Activated T-cell treated with anti-CD3 and anti-CD28 coated beads, Interleukin-2, amount 50 U/mL, for 24 hours (primary cell): ENCODE data around the gene SKIL.

ENCODE experiments used
- DNase-seq: peaks from one replicate; pipeline ENCODE4 v3.0.0-alpha.2; 2020
- H3K27ac Mint-ChIP-seq: 2 replicates; pipeline ENCODE4 v1.8.0; 2020; ENCODE audit warnings: mild to moderate bottlenecking, mixed read lengths
- H3K27me3 Mint-ChIP-seq: 2 replicates; pipeline ENCODE4 v1.8.0; 2020; ENCODE audit warnings: mixed read lengths
- H3K36me3 Mint-ChIP-seq: 2 replicates; pipeline ENCODE4 v1.8.0; 2020; ENCODE audit warnings: low read depth, mixed read lengths
- H3K4me1 Mint-ChIP-seq: 2 replicates; pipeline ENCODE4 v1.8.0; 2020; ENCODE audit warnings: low read depth, mixed read lengths
- H3K4me3 Mint-ChIP-seq: 2 replicates; pipeline ENCODE4 v1.8.0; 2020; ENCODE audit warnings: mild to moderate bottlenecking, moderate library complexity, mixed read lengths
- H3K9me3 Mint-ChIP-seq: 2 replicates; pipeline ENCODE4 v1.8.0; 2020; ENCODE audit warnings: mixed read lengths

The SKIL gene

DNA sequence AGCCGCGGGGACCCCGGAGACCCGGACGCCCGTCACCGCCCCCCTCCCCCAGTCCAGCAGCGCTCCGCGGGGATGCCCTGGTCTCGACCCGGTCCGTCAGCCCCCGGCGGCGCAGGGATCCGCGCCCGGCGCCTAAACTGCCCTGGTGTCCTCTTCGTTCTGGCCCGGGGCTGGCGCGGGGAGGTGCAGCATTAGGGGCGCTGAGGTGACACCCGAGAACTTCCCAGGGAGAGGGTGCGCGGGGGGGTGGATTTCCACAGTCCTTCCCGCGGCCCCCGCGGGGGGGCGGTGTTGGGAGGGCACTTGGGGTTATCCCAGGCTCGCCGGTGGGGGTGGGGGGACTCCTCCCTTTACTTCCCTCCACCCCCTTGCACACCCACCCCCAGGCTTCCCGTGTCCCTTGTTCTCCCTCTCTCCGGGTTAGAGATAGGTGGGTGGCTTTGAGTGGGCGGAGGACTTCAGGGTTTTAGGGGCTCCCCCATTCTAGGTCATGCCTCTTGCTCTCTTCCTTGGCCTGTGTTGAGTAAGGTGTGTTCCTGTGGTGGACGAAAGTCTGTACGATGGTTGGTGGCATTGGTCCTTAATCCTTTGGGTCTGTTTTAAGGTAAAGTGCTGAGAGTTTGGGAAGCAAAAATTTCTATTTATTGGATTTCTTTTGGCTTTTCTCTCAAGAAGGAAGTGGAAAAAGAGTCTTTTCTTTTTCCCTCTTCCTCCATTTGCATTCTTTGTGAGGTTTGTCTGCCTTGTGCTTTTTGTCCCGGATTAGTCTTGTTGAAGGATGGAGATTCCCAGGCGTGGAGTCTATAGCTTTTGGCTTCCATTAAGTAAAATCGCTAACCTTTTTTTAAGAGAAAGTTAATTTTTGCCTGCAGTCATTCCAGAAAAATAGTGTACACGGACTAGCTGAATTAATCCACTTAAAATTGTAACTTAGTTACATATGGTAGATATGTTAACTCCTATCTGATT, 811 bp downstream of the SKIL start:
- H3K4me3 Mint-ChIP-seq = peak overlapping the region; percentile 88
- peak; percentile 82 for DNase-seq
- peaks cover 39% of the 10 kb centered on the region for H3K36me3 Mint-ChIP-seq
- no peaks in the 10 kb centered on the region for H3K9me3 Mint-ChIP-seq
- H3K27me3 Mint-ChIP-seq = no peaks in the 10 kb centered on the region
- H3K4me1 Mint-ChIP-seq = peaks cover 45% of the 10 kb centered on the region
- peak overlapping the region; percentile 94 for H3K27ac Mint-ChIP-seq

DNA sequence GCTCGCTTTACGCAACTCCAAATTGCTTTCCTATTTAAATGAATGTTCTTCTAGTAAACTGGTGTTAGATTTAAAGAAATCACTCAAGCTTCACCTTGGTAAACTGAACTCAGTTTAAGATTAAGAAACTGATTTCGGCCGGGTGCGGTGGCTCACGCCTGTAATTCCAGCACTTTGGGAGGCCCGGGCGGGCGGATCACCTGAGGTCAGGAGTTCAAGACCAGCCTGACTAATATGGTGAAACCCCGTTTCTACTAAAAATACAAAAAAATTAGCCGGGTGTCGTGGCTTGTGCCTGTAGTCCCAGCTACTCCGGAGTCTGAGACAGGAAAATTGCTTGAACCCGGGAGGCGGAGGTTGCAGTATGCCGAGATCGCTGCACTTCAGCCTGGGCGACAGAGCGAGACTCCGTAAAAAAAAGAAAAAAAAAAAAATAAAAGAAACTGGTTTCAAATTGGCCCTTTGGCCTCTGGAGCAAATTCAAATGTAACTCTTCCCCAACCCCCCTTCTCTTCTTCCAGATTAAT, 1.7 kb downstream of the SKIL start:
- Mint-ChIP-seq H3K4me1 (peaks cover 48% of the 10 kb centered on the region), H3K36me3 (peaks cover 49% of the 10 kb centered on the region), H3K27me3 (no peaks in the 10 kb centered on the region), H3K27ac (peak overlapping the region; percentile 94), H3K9me3 (no peaks in the 10 kb centered on the region), H3K4me3 (peak overlapping the region; percentile 88)
- DNase-seq = no peak

DNA sequence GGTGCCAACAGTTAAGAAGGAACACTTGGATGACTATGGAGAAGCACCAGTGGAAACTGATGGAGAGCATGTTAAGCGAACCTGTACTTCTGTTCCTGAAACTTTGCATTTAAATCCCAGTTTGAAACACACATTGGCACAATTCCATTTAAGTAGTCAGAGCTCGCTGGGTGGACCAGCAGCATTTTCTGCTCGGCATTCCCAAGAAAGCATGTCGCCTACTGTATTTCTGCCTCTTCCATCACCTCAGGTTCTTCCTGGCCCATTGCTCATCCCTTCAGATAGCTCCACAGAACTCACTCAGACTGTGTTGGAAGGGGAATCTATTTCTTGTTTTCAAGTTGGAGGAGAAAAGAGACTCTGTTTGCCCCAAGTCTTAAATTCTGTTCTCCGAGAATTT, 3.0 kb downstream of the SKIL start:
- H3K27me3 Mint-ChIP-seq = no peaks in the 10 kb centered on the region
- H3K27ac Mint-ChIP-seq = no peak overlapping the region
- H3K9me3 Mint-ChIP-seq = no peaks in the 10 kb centered on the region
- peaks cover 56% of the 10 kb centered on the region for H3K4me1 Mint-ChIP-seq
- H3K4me3 Mint-ChIP-seq = no peak overlapping the region
- no peak for DNase-seq
- H3K36me3 Mint-ChIP-seq = peaks cover 58% of the 10 kb centered on the region

DNA sequence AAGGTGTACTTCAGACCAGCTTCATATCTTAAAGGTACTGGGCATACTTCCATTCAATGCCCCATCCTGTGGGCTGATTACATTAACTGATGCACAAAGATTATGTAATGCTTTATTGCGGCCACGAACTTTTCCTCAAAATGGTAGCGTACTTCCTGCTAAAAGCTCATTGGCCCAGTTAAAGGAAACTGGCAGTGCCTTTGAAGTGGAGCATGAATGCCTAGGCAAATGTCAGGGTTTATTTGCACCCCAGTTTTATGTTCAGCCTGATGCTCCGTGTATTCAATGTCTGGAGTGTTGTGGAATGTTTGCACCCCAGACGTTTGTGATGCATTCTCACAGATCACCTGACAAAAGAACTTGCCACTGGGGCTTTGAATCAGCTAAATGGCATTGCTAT, 3.4 kb downstream of the SKIL start:
- DNase-seq = no peak
- H3K4me1 Mint-ChIP-seq = peaks cover 53% of the 10 kb centered on the region
- peaks cover 58% of the 10 kb centered on the region for H3K36me3 Mint-ChIP-seq
- H3K27ac Mint-ChIP-seq = no peak overlapping the region
- H3K4me3 Mint-ChIP-seq = no peak overlapping the region
- H3K27me3 Mint-ChIP-seq = no peaks in the 10 kb centered on the region
- no peaks in the 10 kb centered on the region for H3K9me3 Mint-ChIP-seq

DNA sequence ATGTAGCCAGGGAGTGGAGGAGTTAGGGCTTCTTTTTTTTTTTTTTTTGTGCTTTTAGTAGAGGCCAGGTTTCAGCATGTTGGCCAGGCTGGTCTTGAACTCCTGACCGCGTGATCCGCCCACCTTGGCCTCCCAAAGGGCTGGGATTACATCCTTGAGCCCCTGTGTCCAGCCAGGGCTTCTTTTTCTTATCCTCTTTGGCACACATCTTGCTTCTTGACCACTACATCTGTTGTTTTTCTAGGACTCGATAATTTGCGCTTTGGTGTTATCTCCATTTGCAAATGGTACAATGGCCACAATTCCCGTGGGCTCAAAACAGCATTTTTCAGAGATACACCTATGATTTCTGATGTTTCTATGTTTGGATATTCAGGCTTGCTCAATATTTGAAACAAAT, 4.2 kb downstream of the SKIL start:
- Mint-ChIP-seq H3K4me3 (no peak overlapping the region), H3K9me3 (no peaks in the 10 kb centered on the region), H3K36me3 (peaks cover 61% of the 10 kb centered on the region), H3K4me1 (peaks cover 48% of the 10 kb centered on the region), H3K27ac (no peak overlapping the region), H3K27me3 (no peaks in the 10 kb centered on the region)
- DNase-seq = no peak

DNA sequence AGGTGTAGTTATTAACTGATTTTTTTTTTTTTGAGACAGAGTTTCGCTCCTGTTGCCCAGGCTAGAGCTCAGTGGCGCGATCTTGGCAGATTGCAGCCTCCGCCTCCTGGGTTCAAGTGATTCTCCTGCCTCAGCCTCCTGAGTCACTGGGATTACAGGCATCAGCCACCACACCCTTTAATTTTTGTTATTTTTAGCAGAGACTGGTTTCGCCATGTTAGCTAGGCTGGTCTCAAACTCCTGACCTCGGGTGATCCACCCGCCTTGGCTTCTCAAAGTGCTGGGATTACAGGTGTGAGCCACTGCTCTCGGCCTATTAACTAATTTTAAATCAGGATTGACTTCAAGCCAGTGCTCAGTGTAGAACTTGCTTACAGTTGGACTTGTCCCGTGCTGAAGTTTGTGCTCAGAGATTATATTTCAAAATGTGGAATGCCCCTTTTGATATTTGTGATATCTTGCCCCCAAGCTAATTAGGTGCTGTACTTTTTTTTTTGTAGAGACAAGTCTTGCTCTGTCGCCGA, 6.0 kb downstream of the SKIL start:
- H3K27ac Mint-ChIP-seq = no peak overlapping the region
- H3K27me3 Mint-ChIP-seq = no peaks in the 10 kb centered on the region
- H3K4me3 Mint-ChIP-seq = no peak overlapping the region
- H3K9me3 Mint-ChIP-seq = no peaks in the 10 kb centered on the region
- no peak for DNase-seq
- peaks cover 49% of the 10 kb centered on the region for H3K4me1 Mint-ChIP-seq
- H3K36me3 Mint-ChIP-seq = peaks cover 67% of the 10 kb centered on the region

DNA sequence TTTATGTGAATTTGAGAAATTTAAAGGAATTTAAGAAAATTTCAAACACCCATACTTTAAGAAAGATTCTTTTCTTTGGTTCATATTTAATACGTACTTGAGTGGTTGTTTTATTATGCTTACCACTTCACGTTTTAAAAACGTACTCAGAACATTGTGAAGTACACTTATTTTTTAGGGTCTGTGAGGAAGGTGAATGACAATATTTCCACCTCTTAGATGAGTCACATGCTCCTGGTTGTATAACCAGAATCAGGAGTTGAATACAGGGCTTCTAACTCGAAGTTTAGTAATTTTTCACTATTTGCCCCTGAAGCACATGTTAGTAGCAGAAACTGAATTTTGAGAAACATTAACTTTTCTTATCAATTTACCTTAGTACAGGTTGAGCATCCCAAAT, 7.5 kb downstream of the SKIL start:
- Mint-ChIP-seq H3K36me3 (peaks cover 62% of the 10 kb centered on the region), H3K27ac (no peak overlapping the region), H3K4me1 (peaks cover 39% of the 10 kb centered on the region), H3K27me3 (no peaks in the 10 kb centered on the region), H3K4me3 (no peak overlapping the region), H3K9me3 (no peaks in the 10 kb centered on the region)
- DNase-seq = no peak

DNA sequence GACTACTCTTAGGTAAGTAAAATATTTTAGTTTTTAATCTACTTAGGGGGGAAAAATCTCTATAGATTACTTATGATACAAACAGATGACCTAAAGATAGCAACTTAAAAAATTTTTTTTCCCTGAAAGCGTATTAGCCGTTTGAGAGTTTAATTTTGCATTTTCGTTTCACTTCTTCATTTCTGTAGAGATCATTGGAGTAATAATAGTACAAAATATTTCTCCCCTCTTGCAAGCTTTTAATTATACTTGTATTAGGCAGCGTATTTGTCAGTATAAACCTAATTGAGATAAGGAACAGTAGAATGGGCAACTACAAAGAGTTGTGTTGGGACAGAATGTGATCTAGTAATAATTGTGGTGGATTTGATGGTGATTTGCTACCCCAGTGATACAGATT, 10.3 kb downstream of the SKIL start:
- H3K27me3 Mint-ChIP-seq = no peaks in the 10 kb centered on the region
- no peak overlapping the region for H3K27ac Mint-ChIP-seq
- H3K36me3 Mint-ChIP-seq = peaks cover 44% of the 10 kb centered on the region
- DNase-seq = no peak
- no peak overlapping the region for H3K4me3 Mint-ChIP-seq
- H3K9me3 Mint-ChIP-seq = no peaks in the 10 kb centered on the region
- H3K4me1 Mint-ChIP-seq = peaks cover 38% of the 10 kb centered on the region

DNA sequence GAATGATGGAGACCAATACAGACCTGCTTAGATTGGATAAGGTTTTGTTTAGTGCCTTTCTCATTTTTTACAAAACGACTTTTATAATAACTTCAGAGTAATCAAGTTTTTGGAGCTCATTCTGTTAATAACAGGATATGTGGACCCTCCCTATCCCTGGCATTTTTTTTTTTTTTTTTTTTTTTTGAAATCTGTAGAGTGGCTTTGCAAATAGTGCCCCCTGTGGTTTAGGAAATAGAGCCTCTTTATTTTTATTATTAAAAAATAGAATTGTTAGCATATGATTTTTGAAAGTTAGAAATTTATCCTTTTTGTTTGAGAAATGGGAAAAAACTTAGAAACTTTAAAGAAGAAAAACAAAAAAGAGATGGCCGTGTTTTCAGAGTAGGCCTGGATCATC, 11.4 kb downstream of the SKIL start:
- no peak overlapping the region for H3K4me3 Mint-ChIP-seq

DNA sequence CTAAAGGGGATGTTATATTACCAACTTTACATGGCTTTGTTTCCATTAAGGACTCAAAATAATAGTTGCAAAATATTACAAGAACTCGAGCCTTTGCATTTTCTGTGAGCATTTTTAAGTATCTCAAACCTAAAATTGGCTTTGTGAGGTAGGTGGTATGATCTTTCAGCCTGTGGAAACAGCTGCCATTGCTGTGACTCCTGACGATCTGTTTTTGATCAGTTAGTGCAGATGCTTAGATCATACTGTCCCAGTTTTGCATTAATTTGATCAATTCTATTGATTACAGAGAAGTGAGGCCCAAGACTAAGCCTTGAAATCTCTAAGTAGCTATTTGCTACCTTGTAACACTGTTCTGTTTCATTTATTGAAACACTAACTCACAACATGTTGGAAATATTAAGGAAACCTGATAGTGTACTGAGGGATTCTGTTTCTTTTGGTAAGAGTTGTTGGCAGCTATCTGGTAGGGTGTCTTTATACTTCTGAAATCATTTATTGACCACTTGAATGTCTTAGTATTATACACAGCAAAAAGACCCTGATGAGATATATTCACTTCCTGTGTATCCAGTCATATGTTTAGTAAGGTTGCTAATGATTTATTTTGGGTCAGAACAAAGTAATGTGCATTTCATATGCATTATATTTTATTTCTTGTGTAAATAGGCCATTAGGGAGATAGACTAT, 14.8 kb downstream of the SKIL start:
- no peaks in the 10 kb centered on the region for H3K27me3 Mint-ChIP-seq
- no peak overlapping the region for H3K27ac Mint-ChIP-seq
- peaks cover 40% of the 10 kb centered on the region for H3K4me1 Mint-ChIP-seq
- DNase-seq = no peak
- H3K9me3 Mint-ChIP-seq = no peaks in the 10 kb centered on the region
- peaks cover 34% of the 10 kb centered on the region for H3K36me3 Mint-ChIP-seq
- H3K4me3 Mint-ChIP-seq = no peak overlapping the region

More for the DNA sequence above, 11.4 kb downstream of the SKIL start:
- Mint-ChIP-seq H3K27ac (no peak overlapping the region), H3K36me3 (peaks cover 42% of the 10 kb centered on the region), H3K4me1 (peaks cover 35% of the 10 kb centered on the region), H3K9me3 (no peaks in the 10 kb centered on the region), H3K27me3 (no peaks in the 10 kb centered on the region)
- DNase-seq = no peak

DNA sequence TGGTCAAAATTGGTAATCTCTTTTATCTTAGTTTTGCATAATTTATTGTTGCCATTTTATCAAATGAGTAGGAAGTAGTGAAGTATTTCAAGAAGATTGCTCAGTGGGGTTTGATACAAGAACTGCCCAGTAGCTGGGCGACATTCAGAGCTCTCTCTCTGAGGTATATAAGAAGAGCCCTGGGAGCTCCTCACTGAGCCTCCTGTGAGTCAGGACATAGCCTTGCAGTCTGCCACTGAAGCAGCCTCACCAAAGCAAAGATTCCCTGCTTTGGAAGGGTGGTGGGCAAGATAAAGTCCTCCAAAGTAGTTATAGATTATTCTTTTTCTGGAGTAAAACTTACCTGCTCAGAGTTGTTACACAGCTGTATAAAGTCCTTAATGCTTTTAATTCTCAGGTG, 26.1 kb downstream of the SKIL start:
- H3K9me3 Mint-ChIP-seq = no peaks in the 10 kb centered on the region
- peaks cover 13% of the 10 kb centered on the region for H3K4me1 Mint-ChIP-seq
- peaks cover 67% of the 10 kb centered on the region for H3K36me3 Mint-ChIP-seq
- no peaks in the 10 kb centered on the region for H3K27me3 Mint-ChIP-seq
- no peak for DNase-seq
- H3K4me3 Mint-ChIP-seq = no peak overlapping the region
- H3K27ac Mint-ChIP-seq = peak overlapping the region; percentile 4

DNA sequence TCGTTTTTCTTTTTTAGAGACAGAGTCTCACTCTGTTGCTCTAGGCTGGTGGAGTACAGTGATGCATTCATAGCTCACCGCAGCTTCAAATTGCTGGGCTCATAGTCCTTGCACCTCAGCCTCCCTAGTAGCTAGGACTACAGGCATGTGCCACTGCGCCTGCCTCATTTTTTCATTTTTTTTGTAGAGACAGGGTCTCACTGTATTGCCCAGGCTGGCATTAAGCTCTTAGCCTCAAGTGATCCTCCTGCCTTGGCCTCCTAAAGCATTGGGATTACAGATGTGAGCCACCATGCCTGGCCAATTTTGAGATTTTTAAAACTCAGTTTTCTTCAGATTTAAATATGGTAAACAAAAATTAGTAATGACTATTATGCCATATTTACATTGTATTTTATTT, 29.0 kb downstream of the SKIL start:
- peaks cover 73% of the 10 kb centered on the region for H3K36me3 Mint-ChIP-seq
- no peak overlapping the region for H3K27ac Mint-ChIP-seq
- no peak overlapping the region for H3K4me3 Mint-ChIP-seq
- peaks cover 6% of the 10 kb centered on the region for H3K4me1 Mint-ChIP-seq
- no peaks in the 10 kb centered on the region for H3K27me3 Mint-ChIP-seq
- no peak for DNase-seq
- no peaks in the 10 kb centered on the region for H3K9me3 Mint-ChIP-seq

DNA sequence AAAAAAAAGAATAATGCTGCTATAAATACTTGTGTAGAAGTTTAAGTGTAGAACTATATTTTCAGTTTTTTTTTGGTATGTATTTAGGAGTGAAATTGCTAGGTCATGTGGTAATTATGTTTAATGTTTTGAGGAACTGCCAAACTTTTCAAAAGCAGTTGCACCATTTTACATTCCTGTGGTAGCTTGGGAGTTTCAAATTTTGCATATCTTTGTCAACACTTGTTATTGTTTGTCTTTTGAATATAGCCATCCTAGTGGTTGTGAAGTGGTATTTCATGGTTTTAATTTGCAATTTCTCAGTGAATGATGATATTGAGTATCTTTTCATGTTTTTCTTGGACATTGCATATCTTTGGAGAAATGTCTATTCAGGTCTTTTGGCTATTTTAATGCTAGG, 30.4 kb downstream of the SKIL start:
- Mint-ChIP-seq H3K36me3 (peaks cover 81% of the 10 kb centered on the region), H3K27ac (no peak overlapping the region), H3K4me1 (peaks cover 9% of the 10 kb centered on the region), H3K4me3 (no peak overlapping the region), H3K9me3 (no peaks in the 10 kb centered on the region), H3K27me3 (no peaks in the 10 kb centered on the region)
- DNase-seq = no peak

DNA sequence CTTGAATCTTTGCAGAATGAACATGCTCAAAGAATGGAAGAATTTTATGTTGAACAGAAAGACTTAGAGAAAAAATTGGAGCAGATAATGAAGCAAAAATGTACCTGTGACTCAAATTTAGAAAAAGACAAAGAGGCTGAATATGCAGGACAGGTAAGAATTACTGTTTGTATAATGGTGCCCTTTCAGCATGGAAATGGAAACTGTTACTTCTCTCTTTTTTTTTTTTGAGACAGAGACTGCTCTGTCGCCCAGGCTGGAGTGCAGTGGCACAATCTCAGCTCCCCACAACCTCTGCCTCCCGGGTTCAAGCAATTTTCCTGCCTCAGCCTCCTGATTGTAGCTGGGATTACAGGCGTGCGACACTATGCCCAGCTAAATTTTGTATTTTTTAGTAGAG, 33.6 kb downstream of the SKIL start:
- H3K9me3 Mint-ChIP-seq = no peaks in the 10 kb centered on the region
- H3K27ac Mint-ChIP-seq = no peak overlapping the region
- H3K36me3 Mint-ChIP-seq = peaks cover 56% of the 10 kb centered on the region
- no peak overlapping the region for H3K4me3 Mint-ChIP-seq
- H3K27me3 Mint-ChIP-seq = no peaks in the 10 kb centered on the region
- no peak for DNase-seq
- peaks cover 6% of the 10 kb centered on the region for H3K4me1 Mint-ChIP-seq

DNA sequence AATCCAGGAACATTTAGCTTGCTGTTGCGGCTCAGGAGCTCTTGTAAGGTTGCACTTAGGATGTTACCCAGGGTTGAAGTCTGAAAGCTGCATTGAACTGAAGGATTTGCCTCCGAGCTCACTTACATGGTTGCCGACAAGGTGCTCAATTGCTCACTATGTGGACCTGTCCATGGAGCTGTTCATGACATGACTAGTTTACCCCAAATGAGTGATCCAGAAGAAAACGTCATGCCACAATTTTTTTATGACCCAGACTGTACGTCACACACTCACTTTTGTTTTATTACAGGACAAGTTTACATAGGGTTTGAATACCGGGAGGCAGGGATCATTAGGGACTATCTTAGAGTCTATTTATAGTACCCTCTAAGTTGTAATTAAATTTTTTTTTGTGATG, 40.2 kb downstream of the SKIL start:
- no peaks in the 10 kb centered on the region for H3K27me3 Mint-ChIP-seq
- no peaks in the 10 kb centered on the region for H3K9me3 Mint-ChIP-seq
- H3K4me1 Mint-ChIP-seq = peaks cover 2% of the 10 kb centered on the region
- peaks cover 15% of the 10 kb centered on the region for H3K36me3 Mint-ChIP-seq
- no peak for DNase-seq
- no peak overlapping the region for H3K4me3 Mint-ChIP-seq
- no peak overlapping the region for H3K27ac Mint-ChIP-seq
